Erythroblast (primary cell): ENCODE measurements around the gene RSPH10B.
"Not testable (repeated sequence)": the region's sequence is repeated elsewhere in the genome, so short reads cannot be mapped to it uniquely, and the experiment has no call there.

Experiments used
- GATA1 ChIP-seq: IDR thresholded peaks from 2 replicates; pipeline ENCODE4 v1.6.1; 2011; ENCODE audit warnings: low read depth, mild to moderate bottlenecking, control low read depth, low read length, moderate library complexity
- POLR2A ChIP-seq: IDR thresholded peaks from 2 replicates; pipeline ENCODE4 v1.6.1; 2011; ENCODE audit warnings: mild to moderate bottlenecking, low read length

- TF ChIP-seq POLR2A, GATA1: not testable (repeated sequence)
These were observed 44.1 kb downstream of the RSPH10B start for GRCh38 chr7:5926263-5926870.
